GM23338 (cell line): Measurements from ENCODE around the gene TTLL5. TPM values are rescaled to one million over a fixed set of nuclear protein-coding genes. Genes with fewer than 3 reads are reported as not detected.

Experiments
- ATAC-seq: fragments of 200-7000 bp; cut with Tn5 transposase; 3 replicates; pipeline ENCODE4 v1.9.1; 2020
- DNase-seq: peaks from one replicate; pipeline ENCODE4 v3.0.0-alpha.2; 2015; ENCODE audit warnings: low spot score
- H2AFZ ChIP-seq: fragments of 200-600 bp; sonication (generic); 2 replicates; pipeline ENCODE4 v1.8.0; 2016; ENCODE audit warnings: antibody characterized with exemption, mild to moderate bottlenecking, moderate library complexity
- H3F3A ChIP-seq: fragments of 200-600 bp; sonication (generic); replicated peaks from 2 replicates; pipeline ENCODE4 v1.8.0; 2017; ENCODE audit warnings: antibody characterized with exemption, mixed run types, low read depth
- H3K27ac ChIP-seq: fragments of 200-600 bp; sonication (generic); 2 replicates; pipeline ENCODE4 v1.6.1; 2016; ENCODE audit warnings: low read depth
- H3K27me3 ChIP-seq: fragments of 200-600 bp; sonication (generic); 2 replicates; pipeline ENCODE4 v1.8.0; 2016; ENCODE audit warnings: mild to moderate bottlenecking, mixed run types, moderate library complexity; ENCODE audit not compliant: insufficient read depth
- H3K36me3 ChIP-seq: fragments of 200-600 bp; sonication (generic); 2 replicates; pipeline ENCODE4 v1.8.0; 2016; ENCODE audit warnings: mild to moderate bottlenecking; ENCODE audit not compliant: insufficient read depth
- H3K4me1 ChIP-seq: fragments of 200-600 bp; sonication (generic); 2 replicates; pipeline ENCODE4 v1.8.0; 2016; ENCODE audit warnings: mild to moderate bottlenecking, moderate library complexity; ENCODE audit not compliant: insufficient read depth
- H3K4me2 ChIP-seq: fragments of 200-600 bp; sonication (generic); 2 replicates; pipeline ENCODE4 v1.7.1; 2017; ENCODE audit warnings: mixed run types
- H3K4me3 ChIP-seq: fragments of 200-600 bp; sonication (generic); 2 replicates; pipeline ENCODE4 v1.6.1; 2016; ENCODE audit warnings: mixed run types
- H3K79me2 ChIP-seq: fragments of 200-600 bp; sonication (generic); replicated peaks from 2 replicates; pipeline ENCODE4 v1.8.0; 2017; ENCODE audit warnings: mild to moderate bottlenecking; ENCODE audit not compliant: insufficient read depth
- H3K9me2 ChIP-seq: fragments of 200-600 bp; sonication (generic); 2 replicates; pipeline ENCODE4 v1.8.0; 2017; ENCODE audit not compliant: insufficient read depth
- H4K20me1 ChIP-seq: fragments of 200-600 bp; sonication (generic); replicated peaks from 2 replicates; pipeline ENCODE4 v1.8.0; 2017; ENCODE audit warnings: mild to moderate bottlenecking; ENCODE audit not compliant: insufficient read depth
- H3K27ac Mint-ChIP-seq: 2 replicates; pipeline ENCODE4 v1.8.0; 2020; ENCODE audit warnings: inconsistent platforms, mild to moderate bottlenecking, moderate library complexity, mixed read lengths
- H3K27me3 Mint-ChIP-seq: 3 replicates; pipeline ENCODE4 v1.8.0; 2022; ENCODE audit warnings: low read depth, mild to moderate bottlenecking, moderate library complexity, mixed read lengths, inconsistent platforms; ENCODE audit not compliant: insufficient read depth, poor library complexity
- H3K36me3 Mint-ChIP-seq: 3 replicates; pipeline ENCODE4 v1.8.0; 2021; ENCODE audit warnings: low read depth, mild to moderate bottlenecking, inconsistent platforms, moderate library complexity, mixed read lengths
- H3K4me1 Mint-ChIP-seq: 3 replicates; pipeline ENCODE4 v1.8.0; 2020; ENCODE audit warnings: mild to moderate bottlenecking, inconsistent platforms, mixed read lengths
- H3K4me3 Mint-ChIP-seq: 3 replicates; pipeline ENCODE4 v1.8.0; 2021; ENCODE audit warnings: moderate library complexity, mild to moderate bottlenecking, inconsistent platforms, mixed read lengths
- H3K9me3 Mint-ChIP-seq: 3 replicates; pipeline ENCODE4 v1.8.0; 2020; ENCODE audit warnings: moderate library complexity, mild to moderate bottlenecking, inconsistent platforms, mixed read lengths
- CTCF ChIP-seq, 2 experiments: fragments of 200-600 bp in 1 of 2; sonication (generic) in 1 of 2; conservative IDR thresholded peaks; 2 replicates each; pipeline versions ENCODE4 v1.5.1 to v1.6.1; 2016 to 2017; ENCODE audit warnings: antibody characterized with exemption in 2 of 2, low read depth in 2 of 2, mild to moderate bottlenecking in 2 of 2, moderate library complexity in 1 of 2
- EZH2 ChIP-seq: fragments of 200-600 bp; sonication (generic); IDR thresholded peaks from one replicate; pipeline ENCODE4 v1.8.0; 2017; ENCODE audit warnings: antibody characterized with exemption, mild to moderate bottlenecking, low read depth; ENCODE audit not compliant: unreplicated experiment
- POLR2AphosphoS5 ChIP-seq: IDR thresholded peaks from 2 replicates; pipeline ENCODE4 v1.6.1; 2016; ENCODE audit warnings: antibody characterized with exemption, low read depth
- ZNF331 ChIP-seq: fragments of 250-450 bp; sonication (Bioruptor Pico); IDR thresholded peaks from 2 replicates; pipeline ENCODE4 v1.5.0; 2020; ENCODE audit warnings: low read depth, mild to moderate bottlenecking, moderate library complexity
- ZNF462 ChIP-seq: fragments of 250-450 bp; sonication (Bioruptor Pico); IDR thresholded peaks from 2 replicates; pipeline ENCODE4 v1.5.0; 2020; ENCODE audit warnings: mild to moderate bottlenecking, moderate library complexity
- polyA plus RNA-seq: library from polyadenylated mRNA; unstranded; fragments of >200 nt; fragmentation: Nextera tagmentation; extraction: Ambion mirVana; gene quantifications from 2 replicates; pipeline ENCODE4 v1.2.1, GENCODE V29; 2016
- total RNA-seq: library from RNA; depleted of rRNA; stranded (reverse); fragments of >200 nt; shearing (Covaris generic); gene quantifications from 2 replicates; pipeline ENCODE4 v1.2.3, GENCODE V29; 2014
- TF ChIP-seq, protein P1 (sequence below): IDR thresholded peaks from 2 replicates; pipeline ENCODE4 v1.6.1; 2016; ENCODE audit warnings: antibody characterized with exemption

TTLL5 gene
- total and polyA plus RNA-seq, 2 experiments from 2014 or later: 33.5 to 35.4 TPM

DNA sequence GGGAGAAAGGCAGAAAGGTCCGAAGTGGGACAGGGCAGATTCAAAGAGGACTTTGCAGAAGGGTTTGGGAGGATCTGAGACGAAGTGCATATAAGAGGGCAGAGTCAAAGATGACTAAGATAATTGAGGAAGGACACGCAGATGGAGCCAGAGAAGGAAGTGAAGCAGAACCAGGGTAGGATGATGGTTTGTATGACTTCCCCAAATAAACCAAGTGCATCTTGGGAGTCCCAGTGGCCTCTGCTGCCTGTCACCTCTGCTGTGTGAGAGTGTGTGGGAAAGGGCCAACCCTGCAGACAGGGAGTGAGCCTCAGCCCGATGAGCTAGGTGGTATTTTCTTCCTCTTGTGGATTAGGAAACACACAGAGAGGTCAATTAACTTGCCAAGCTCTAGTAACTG, 45.8 kb upstream of the TTLL5 start (continued):
- no peak for TF ChIP-seq ZNF462
- no peak for TF ChIP-seq EZH2
- TF ChIP-seq, protein P1, sequence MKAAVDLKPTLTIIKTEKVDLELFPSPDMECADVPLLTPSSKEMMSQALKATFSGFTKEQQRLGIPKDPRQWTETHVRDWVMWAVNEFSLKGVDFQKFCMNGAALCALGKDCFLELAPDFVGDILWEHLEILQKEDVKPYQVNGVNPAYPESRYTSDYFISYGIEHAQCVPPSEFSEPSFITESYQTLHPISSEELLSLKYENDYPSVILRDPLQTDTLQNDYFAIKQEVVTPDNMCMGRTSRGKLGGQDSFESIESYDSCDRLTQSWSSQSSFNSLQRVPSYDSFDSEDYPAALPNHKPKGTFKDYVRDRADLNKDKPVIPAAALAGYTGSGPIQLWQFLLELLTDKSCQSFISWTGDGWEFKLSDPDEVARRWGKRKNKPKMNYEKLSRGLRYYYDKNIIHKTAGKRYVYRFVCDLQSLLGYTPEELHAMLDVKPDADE: no peak
- TF ChIP-seq ZNF331 (CRISPR knock-in tag): no peak
- no peak for TF ChIP-seq POLR2AphosphoS5

DNA sequence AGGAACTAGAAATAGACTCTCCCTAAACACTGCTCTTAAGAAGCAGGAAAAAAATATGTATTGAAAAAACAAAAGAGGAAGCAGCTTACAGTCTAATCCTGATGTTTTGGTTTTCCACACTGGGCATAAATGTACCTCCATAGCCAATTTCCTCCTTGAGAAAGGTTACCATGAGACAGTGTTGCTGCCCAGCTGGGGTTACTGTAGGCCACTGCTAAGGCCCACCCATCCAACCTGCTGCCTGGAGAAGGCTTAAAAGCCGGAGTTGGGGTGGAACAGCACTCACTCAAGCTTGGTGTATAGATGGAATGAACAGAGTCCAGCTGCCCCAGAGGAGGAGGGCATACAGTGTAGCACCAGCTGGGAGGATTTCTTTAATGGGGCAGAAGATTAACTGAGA, 41.5 kb upstream of the TTLL5 start:
- Histone ChIP-seq H2AFZ (no peak overlapping the region), H3K9me2 (no peaks in the 10 kb centered on the region), H3K27me3 (no peaks in the 10 kb centered on the region), H3K4me3 (no peak overlapping the region), H3F3A (no peaks in the 10 kb centered on the region), H3K27ac (no peak overlapping the region), H3K4me1 (no peaks in the 10 kb centered on the region), H3K4me2 (no peak overlapping the region), H3K36me3 (no peaks in the 10 kb centered on the region), H4K20me1 (no peaks in the 10 kb centered on the region), H3K79me2 (no peaks in the 10 kb centered on the region)
- no peaks in the 10 kb centered on the region; the same call in 2 of the 3 replicates for H3K36me3 Mint-ChIP-seq
- H3K27ac Mint-ChIP-seq: no peak overlapping the region
- no peaks in the 10 kb centered on the region for H3K9me3 Mint-ChIP-seq
- no peaks in the 10 kb centered on the region for H3K27me3 Mint-ChIP-seq
- no peak overlapping the region for H3K4me3 Mint-ChIP-seq
- DNase-seq (no peak), ATAC-seq (no peak)
- no peaks in the 10 kb centered on the region; the same call in 2 of the 3 replicates for H3K4me1 Mint-ChIP-seq
- TF ChIP-seq CTCF (conservative IDR thresholded peaks at IDR 0.05; ENCODE audit: low read depth in 2 of 2) (no peak), ZNF331 (CRISPR knock-in tag) (no peak), POLR2AphosphoS5 (no peak), ZNF462 (no peak)
